GM12864 (cell line): ENCODE data around the gene BRD7.

Experiments used
- DNase-seq: peaks from one replicate; pipeline ENCODE4 v3.0.0-alpha.2; 2011; ENCODE audit warnings: low read depth
- H3K4me3 ChIP-seq: 2 replicates; pipeline ENCODE4 v1.5.1; 2011; ENCODE audit warnings: mild to moderate bottlenecking, low read depth, low read length, control low read depth
- CTCF ChIP-seq: IDR thresholded peaks from 2 replicates; pipeline ENCODE4 v1.5.1; 2011; ENCODE audit warnings: low read depth, mild to moderate bottlenecking, moderate library complexity, low read length, control low read depth, inconsistent platforms; ENCODE audit errors: missing control alignments

BRD7 gene

GRCh38 chr16:50340578-50340977 lies 28.2 kb downstream of the BRD7 start:
- no peak overlapping the region for H3K4me3 ChIP-seq
- no peak for DNase-seq
- no peak for TF ChIP-seq CTCF

GRCh38 chr16:50338371-50339231 lies 30.2 kb downstream of the BRD7 start:
- DNase-seq: no peak
- no peak overlapping the region for H3K4me3 ChIP-seq
- no peak for TF ChIP-seq CTCF

- TF ChIP-seq CTCF: no peak
- no peak overlapping the region for H3K4me3 ChIP-seq
- no peak for DNase-seq
Observed at GRCh38 chr16:50336884-50337283, 31.9 kb downstream of the BRD7 start.

GRCh38 chr16:50335196-50335958 lies 33.4 kb downstream of the BRD7 start:
- DNase-seq: peak; percentile 31
- TF ChIP-seq CTCF: no peak
- no peak overlapping the region for H3K4me3 ChIP-seq

- no peak overlapping the region for H3K4me3 ChIP-seq
- no peak for TF ChIP-seq CTCF
- DNase-seq: no peak
Observed at GRCh38 chr16:50334106-50334975, 34.4 kb downstream of the BRD7 start.

GRCh38 chr16:50332599-50332998 lies 36.2 kb downstream of the BRD7 start:
- TF ChIP-seq CTCF: no peak
- no peak for DNase-seq
- no peak overlapping the region for H3K4me3 ChIP-seq
